SH-SY5Y (cell line): Measurements from ENCODE around the gene MGMT.

Source experiments
- GATA2 ChIP-seq: IDR thresholded peaks from 2 replicates; pipeline ENCODE4 v1.6.1; 2011; ENCODE audit warnings: mild to moderate bottlenecking, low read depth, low read length
- GATA3 ChIP-seq: IDR thresholded peaks from 2 replicates; pipeline ENCODE4 v1.6.1; 2011; ENCODE audit warnings: low read depth, mild to moderate bottlenecking, low read length, moderate library complexity

- TF ChIP-seq GATA2 (no peak), GATA3 (no peak)
These were observed 321.2 kb downstream of the MGMT start for GRCh38 chr10:129788215-129788614.
